Body of pancreas (tissue), 4 donors: ENCODE results near the gene COQ3. TPM values are rescaled to one million over a fixed set of nuclear protein-coding genes. Genes with fewer than 3 reads are reported as not detected.

Experiments
- ATAC-seq: fragments of 150-250 bp; one replicate; pipeline ENCODE4 v1.9.1; 2016
- DNase-seq, 4 donors: peaks; one replicate each; pipeline ENCODE4 v3.0.0-alpha.2; 2019
- H3K27ac ChIP-seq, 4 donors: fragments of 200-600 bp; sonication (generic); 1 replicate in 3 of 4; 2 replicates in 1 of 4; pipeline versions ENCODE4 v1.5.1 to v1.6.1; 2016 to 2019; ENCODE audit warnings: mild to moderate bottlenecking in 1 of 4, mixed read lengths in 1 of 4, moderate library complexity in 1 of 4
- H3K27me3 ChIP-seq, 2 donors: fragments of 200-600 bp; sonication (generic); one replicate each; pipeline ENCODE4 v1.6.0; 2016; ENCODE audit warnings: mild to moderate bottlenecking in 1 of 2
- H3K36me3 ChIP-seq, 2 donors: fragments of 200-600 bp; sonication (generic); replicated peaks in 1 of 2; 2 replicates each; pipeline ENCODE4 v1.5.1; 2016; ENCODE audit warnings: low read depth in 2 of 2; ENCODE audit not compliant: insufficient read depth in 1 of 2
- H3K4me1 ChIP-seq: fragments of 200-600 bp; sonication (generic); one replicate; pipeline ENCODE4 v1.6.0; 2016
- H3K4me3 ChIP-seq, 2 donors: fragments of 200-600 bp; sonication (generic); 1 replicate in 1 of 2; 2 replicates in 1 of 2; pipeline ENCODE4 v1.5.1; 2016 to 2019
- H3K9me3 ChIP-seq, 3 donors: fragments of 200-600 bp; sonication (generic); 1 replicate in 2 of 3; 2 replicates in 1 of 3; pipeline ENCODE4 v1.5.1; 2016
- CTCF ChIP-seq, 7 experiments: fragments of 450-650 bp in 4 of 7; fragments of 200-600 bp in 3 of 7; sonication (generic) in 3 of 7; IDR thresholded peaks; one replicate each; pipeline ENCODE4 v1.5.1; 2016 to 2019; ENCODE audit warnings: antibody characterized with exemption in 7 of 7
- POLR2A ChIP-seq, 3 donors: fragments of 450-650 bp; IDR thresholded peaks; one replicate each; pipeline ENCODE4 v1.6.1; 2016; ENCODE audit warnings: antibody characterized with exemption in 3 of 3, mild to moderate bottlenecking in 2 of 3
- WGBS, 2 donors: methylation state at CpG; one replicate each; pipeline ENCODE4 v1.1.5; 2017; 5-methylcytosine and 5-hydroxymethylcytosine counted together
- intact Hi-C: fragments of 100-400 bp; cut with DNase I; formaldehyde crosslinking; loops from one replicate; pipeline ENCODE4 v1.15.1; 2023
- total RNA-seq, 2 donors: library from RNA; depleted of rRNA; stranded (reverse); fragments of >200 nt; gene quantifications; one replicate each; pipeline ENCODE4 v1.1.0, GENCODE V29; 2016

COQ3 gene
- total RNA-seq, 2 donors from 2014 or later, result 6.5 to 7.3 TPM

- intact Hi-C loops, result no loop called here
- H3K9me3 ChIP-seq, result no peaks in the 10 kb centered on the region
- ATAC-seq, result no peak
- no peaks in the 10 kb centered on the region for H3K27me3 ChIP-seq
- DNase-seq, result no peak
- no peak for TF ChIP-seq POLR2A (IDR thresholded peaks at IDR 0.05)
- no peak for TF ChIP-seq CTCF (IDR thresholded peaks at IDR 0.05)
- no peaks in the 10 kb centered on the region for H3K36me3 ChIP-seq
- no peak overlapping the region for H3K27ac ChIP-seq
- H3K4me1 ChIP-seq, result peaks cover 11% of the 10 kb centered on the region
- 50 to 60% methylated on average over 4 of the region's 4 CpGs for WGBS, 2 donors
- no peak overlapping the region for H3K4me3 ChIP-seq
Measured at GRCh38 chr6:99354983-99355382, 39.0 kb downstream of the COQ3 start.

GRCh38 chr6:99353126-99353525 lies 40.9 kb downstream of the COQ3 start:
- WGBS, 2 donors, result 62 to 64% methylated on average over 9 of the region's 9 CpGs
- DNase-seq, result no peak
- Histone ChIP-seq H3K36me3 (no peaks in the 10 kb centered on the region), H3K27me3 (no peaks in the 10 kb centered on the region), H3K4me3 (no peak overlapping the region), H3K9me3 (no peaks in the 10 kb centered on the region), H3K4me1 (peaks cover 16% of the 10 kb centered on the region), H3K27ac (no peak overlapping the region)
- intact Hi-C loops, result no loop called here
- no peak for TF ChIP-seq CTCF (IDR thresholded peaks at IDR 0.05)
- TF ChIP-seq POLR2A (IDR thresholded peaks at IDR 0.05), result no peak
- ATAC-seq, result no peak

GRCh38 chr6:99350573-99350972 lies 43.4 kb downstream of the COQ3 start:
- intact Hi-C loops, result no loop called here
- no peaks in the 10 kb centered on the region for H3K9me3 ChIP-seq
- peak overlapping the region in 1 of 4 donors; percentile 84 for H3K27ac ChIP-seq
- no peaks in the 10 kb centered on the region for H3K36me3 ChIP-seq
- ATAC-seq, result no peak
- no peak for TF ChIP-seq POLR2A (IDR thresholded peaks at IDR 0.05)
- TF ChIP-seq CTCF (IDR thresholded peaks at IDR 0.05), result no peak
- peak; percentile 30 to 75 (median 42) for DNase-seq
- no peaks in the 10 kb centered on the region for H3K27me3 ChIP-seq
- WGBS, 2 donors, result 9 to 15% methylated on average over 10 of the region's 10 CpGs
- H3K4me3 ChIP-seq, result no peak overlapping the region
- peaks cover 16% of the 10 kb centered on the region for H3K4me1 ChIP-seq

- peak within 1 kb of the TSS; percentile 70 to 72 for H3K4me3 ChIP-seq
- peak; percentile 35 to 51 (median 42) for TF ChIP-seq POLR2A (IDR thresholded peaks at IDR 0.05)
- peak; percentile 13 to 58 (median 45) for TF ChIP-seq CTCF (IDR thresholded peaks at IDR 0.05)
- H3K9me3 ChIP-seq, result no peaks in the 10 kb centered on the region
- peaks cover 16% of the 10 kb centered on the region for H3K4me1 ChIP-seq
- H3K27me3 ChIP-seq, result no peaks in the 10 kb centered on the region
- DNase-seq (peak; percentile 71 to 85 (median 74)), ATAC-seq (peak; percentile 90)
- H3K27ac ChIP-seq, result peak within 1 kb of the TSS; percentile 22 to 84 (median 66)
- intact Hi-C loops, result no loop called here
- no peaks in the 10 kb centered on the region for H3K36me3 ChIP-seq
- WGBS, 2 donors, result 1 to 3% methylated on average over 7 to 92 of the region's 108 CpGs
Measured at GRCh38 chr6:99349171-99350141, 44.5 kb downstream of the COQ3 start, which contains the start of gene FAXC. TSS of gene FAXC (minus strand) at chr6:99349674. CDS start at chr6:99349372, 302 bp downstream.
